Sigmoid colon (tissue), 4 donors: ENCODE results near the gene OLIG1.

ENCODE experiments used
- CTCF ChIP-seq, 4 experiments: fragments of 450-650 bp in 3 of 4; fragments of 200-600 bp in 1 of 4; IDR thresholded peaks; one replicate each; pipeline ENCODE4 v1.5.1; 2016 to 2019; ENCODE audit warnings: antibody characterized with exemption in 4 of 4, mild to moderate bottlenecking in 3 of 4, moderate library complexity in 2 of 4
- EP300 ChIP-seq, 4 donors: sonication (generic); formaldehyde crosslinking; IDR thresholded peaks; one replicate each; pipeline ENCODE4 v1.6.1; 2017; ENCODE audit warnings: antibody characterized with exemption in 4 of 4
- POLR2A ChIP-seq, 2 donors: fragments of 450-650 bp; IDR thresholded peaks; one replicate each; pipeline ENCODE4 v1.6.1; 2016; ENCODE audit warnings: antibody characterized with exemption in 2 of 2, mild to moderate bottlenecking in 2 of 2, moderate library complexity in 2 of 2
- POLR2AphosphoS5 ChIP-seq, 4 donors: sonication (generic); formaldehyde crosslinking; IDR thresholded peaks; one replicate each; pipeline ENCODE4 v1.6.1; 2017; ENCODE audit warnings: antibody characterized with exemption in 4 of 4

- no peak for TF ChIP-seq POLR2A (IDR thresholded peaks at IDR 0.05)
- TF ChIP-seq CTCF (IDR thresholded peaks at IDR 0.05): no peak
- TF ChIP-seq POLR2AphosphoS5 (IDR thresholded peaks at IDR 0.05): no peak
- no peak for TF ChIP-seq EP300 (IDR thresholded peaks at IDR 0.05)
Observed at GRCh38 chr21:33067043-33067442, 2.9 kb upstream of the OLIG1 start.
